Fibroblast of lung (primary cell): ENCODE results near the gene ZNF692. TPM values are rescaled to one million over a fixed set of nuclear protein-coding genes. Genes with fewer than 3 reads are reported as not detected.

Source experiments
- DNase-seq, 2 donors: peaks; one replicate each; pipeline versions ENCODE4 v3.0.0 to v3.0.0-alpha.2; 2010; ENCODE audit warnings: low read depth in 2 of 2
- H2AFZ ChIP-seq: 2 replicates; pipeline ENCODE4 v1.5.1; 2012; ENCODE audit warnings: low read length, control low read depth, inconsistent platforms
- H3K27ac ChIP-seq: 2 replicates; pipeline ENCODE4 v1.5.1; 2011; ENCODE audit warnings: low read length, control low read depth; ENCODE audit not compliant: insufficient read depth
- H3K27me3 ChIP-seq: 2 replicates; pipeline ENCODE4 v1.5.1; 2011; ENCODE audit warnings: mild to moderate bottlenecking, low read length; ENCODE audit not compliant: control insufficient read depth, insufficient read depth
- H3K36me3 ChIP-seq: 2 replicates; pipeline ENCODE4 v1.5.1; 2011; ENCODE audit warnings: low read length; ENCODE audit not compliant: control insufficient read depth, insufficient read depth
- H3K4me1 ChIP-seq: 2 replicates; pipeline ENCODE4 v1.5.1; 2011; ENCODE audit warnings: low read length; ENCODE audit not compliant: control insufficient read depth, insufficient read depth; ENCODE audit errors: extremely low read depth
- H3K4me2 ChIP-seq: 2 replicates; pipeline ENCODE4 v1.5.1; 2011; ENCODE audit warnings: low read length, control low read depth; ENCODE audit not compliant: insufficient read depth; ENCODE audit errors: extremely low read depth
- H3K4me3 ChIP-seq, 4 experiments: fragments of 200-600 bp in 1 of 4; sonication (generic) in 1 of 4; replicated peaks in 1 of 4; 2 replicates each; pipeline ENCODE4 v1.5.1; 2011 to 2016; ENCODE audit warnings: low read length in 4 of 4, low read depth in 3 of 4, mild to moderate bottlenecking in 3 of 4, control low read depth in 2 of 4, inconsistent platforms in 1 of 4, mixed read lengths in 1 of 4; ENCODE audit not compliant: insufficient read depth in 1 of 4; ENCODE audit errors: control extremely low read depth in 1 of 4
- H3K79me2 ChIP-seq: 2 replicates; pipeline ENCODE4 v1.5.1; 2012; ENCODE audit warnings: mild to moderate bottlenecking, low read length, inconsistent platforms; ENCODE audit not compliant: control insufficient read depth, insufficient read depth
- H3K9ac ChIP-seq: 2 replicates; pipeline ENCODE4 v1.5.1; 2011; ENCODE audit warnings: mild to moderate bottlenecking, low read length, control low read depth; ENCODE audit not compliant: insufficient read depth
- H3K9me3 ChIP-seq: 2 replicates; pipeline ENCODE4 v1.5.1; 2012; ENCODE audit warnings: low read depth, low read length; ENCODE audit not compliant: control insufficient read depth, insufficient read depth
- H4K20me1 ChIP-seq: 2 replicates; pipeline ENCODE4 v1.5.1; 2011; ENCODE audit warnings: low read length; ENCODE audit not compliant: control insufficient read depth, insufficient read depth; ENCODE audit errors: extremely low read depth
- EZH2 ChIP-seq: IDR thresholded peaks from 2 replicates; pipeline ENCODE4 v1.5.1; 2012; ENCODE audit warnings: low read length, control low read depth, mild to moderate bottlenecking; ENCODE audit errors: missing control alignments
- polyA plus RNA-seq, 2 donors: library from polyadenylated mRNA; depleted of rRNA in 1 of 2; stranded (reverse) in 1 of 2; unstranded in 1 of 2; fragments of >200 nt; gene quantifications; 2 replicates each; pipeline ENCODE4 v1.2.1, GENCODE V29; 2011 to 2012; ENCODE audit warnings: missing spikeins in 1 of 2
- total RNA-seq: library from RNA; depleted of rRNA; stranded (reverse); fragments of >200 nt; gene quantifications from 2 replicates; pipeline ENCODE4 v1.2.1, GENCODE V29; 2014
- TF ChIP-seq, protein P1 (sequence below), 2 donors: IDR thresholded peaks in 1 of 2; conservative IDR thresholded peaks in 1 of 2; 1 replicate in 1 of 2; 2 replicates in 1 of 2; pipeline ENCODE4 v1.5.1; 2011 to 2012; ENCODE audit warnings: low read length in 2 of 2, control low read depth in 1 of 2, inconsistent platforms in 1 of 2, low read depth in 1 of 2, mild to moderate bottlenecking in 1 of 2

ZNF692 gene
- total and polyA plus RNA-seq, 2 donors (not counting 1 experiment from before 2014, with no cell fraction given), result 7.6 to 16.2 TPM

DNA sequence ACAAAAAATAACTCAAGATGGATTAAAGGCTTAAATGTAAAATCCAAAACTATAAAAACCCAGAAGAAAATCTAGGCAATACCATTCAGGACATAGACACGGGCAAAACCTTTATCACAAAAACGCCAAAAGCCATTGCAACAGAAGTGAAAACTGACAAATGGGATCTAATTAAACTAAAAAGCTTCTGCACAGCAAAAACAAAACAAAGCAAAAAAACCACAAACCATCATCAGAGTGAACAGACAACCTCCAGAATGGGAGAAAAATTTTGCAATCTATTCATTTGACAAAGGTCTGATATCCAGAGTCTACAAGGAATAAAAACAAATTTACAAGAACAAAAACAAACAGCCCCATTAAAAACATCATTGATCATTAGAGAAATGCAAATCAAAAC lies 42.7 kb upstream of the ZNF692 start:
- Histone ChIP-seq H3K27me3 (no peaks in the 10 kb centered on the region), H3K27ac (no peak overlapping the region), H3K79me2 (no peaks in the 10 kb centered on the region), H3K4me1 (no peaks in the 10 kb centered on the region), H3K4me3 (no peak overlapping the region), H3K9me3 (no peaks in the 10 kb centered on the region), H4K20me1 (no peaks in the 10 kb centered on the region), H3K4me2 (no peak overlapping the region), H2AFZ (no peak overlapping the region), H3K36me3 (no peaks in the 10 kb centered on the region), H3K9ac (no peak overlapping the region)
- no peak for DNase-seq
- TF ChIP-seq, protein P1, sequence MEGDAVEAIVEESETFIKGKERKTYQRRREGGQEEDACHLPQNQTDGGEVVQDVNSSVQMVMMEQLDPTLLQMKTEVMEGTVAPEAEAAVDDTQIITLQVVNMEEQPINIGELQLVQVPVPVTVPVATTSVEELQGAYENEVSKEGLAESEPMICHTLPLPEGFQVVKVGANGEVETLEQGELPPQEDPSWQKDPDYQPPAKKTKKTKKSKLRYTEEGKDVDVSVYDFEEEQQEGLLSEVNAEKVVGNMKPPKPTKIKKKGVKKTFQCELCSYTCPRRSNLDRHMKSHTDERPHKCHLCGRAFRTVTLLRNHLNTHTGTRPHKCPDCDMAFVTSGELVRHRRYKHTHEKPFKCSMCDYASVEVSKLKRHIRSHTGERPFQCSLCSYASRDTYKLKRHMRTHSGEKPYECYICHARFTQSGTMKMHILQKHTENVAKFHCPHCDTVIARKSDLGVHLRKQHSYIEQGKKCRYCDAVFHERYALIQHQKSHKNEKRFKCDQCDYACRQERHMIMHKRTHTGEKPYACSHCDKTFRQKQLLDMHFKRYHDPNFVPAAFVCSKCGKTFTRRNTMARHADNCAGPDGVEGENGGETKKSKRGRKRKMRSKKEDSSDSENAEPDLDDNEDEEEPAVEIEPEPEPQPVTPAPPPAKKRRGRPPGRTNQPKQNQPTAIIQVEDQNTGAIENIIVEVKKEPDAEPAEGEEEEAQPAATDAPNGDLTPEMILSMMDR (conservative IDR thresholded peaks at IDR 0.05 in 1 of 2, IDR thresholded peaks at IDR 0.05 in 1 of 2; ENCODE audit: low read depth in 1 of 2, low read length in 2 of 2), result no peak
- no peak for TF ChIP-seq EZH2

DNA sequence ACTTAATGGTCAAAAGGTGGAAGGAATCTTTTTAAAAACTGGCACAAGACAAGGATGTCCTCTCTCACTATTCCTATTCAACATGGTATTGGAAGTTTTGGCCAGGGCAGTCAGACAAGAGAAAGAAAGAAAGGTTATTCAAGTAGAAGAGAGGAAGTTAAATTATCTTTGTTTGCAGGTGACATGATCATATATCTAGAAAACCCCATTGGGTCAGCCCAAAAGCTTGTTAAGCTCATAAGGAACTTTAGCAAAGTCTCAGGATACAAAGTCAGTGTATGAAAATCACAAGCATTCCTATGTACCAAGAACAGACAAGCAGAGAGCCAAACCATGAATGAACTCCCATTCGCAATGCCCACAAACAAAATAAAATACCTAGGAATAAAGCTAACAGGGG lies 41.8 kb upstream of the ZNF692 start:
- H2AFZ ChIP-seq, result no peak overlapping the region
- TF ChIP-seq EZH2, result no peak
- TF ChIP-seq, protein P1 (conservative IDR thresholded peaks at IDR 0.05 in 1 of 2, IDR thresholded peaks at IDR 0.05 in 1 of 2; ENCODE audit: low read depth in 1 of 2, low read length in 2 of 2), result no peak
- H3K27ac ChIP-seq, result no peak overlapping the region
- H3K27me3 ChIP-seq, result no peaks in the 10 kb centered on the region
- H3K9ac ChIP-seq, result no peak overlapping the region
- H3K36me3 ChIP-seq, result no peaks in the 10 kb centered on the region
- H3K4me2 ChIP-seq, result no peak overlapping the region
- no peaks in the 10 kb centered on the region for H3K9me3 ChIP-seq
- H3K4me3 ChIP-seq, result no peak overlapping the region
- H3K4me1 ChIP-seq, result no peaks in the 10 kb centered on the region
- H4K20me1 ChIP-seq, result no peaks in the 10 kb centered on the region
- no peaks in the 10 kb centered on the region for H3K79me2 ChIP-seq
- DNase-seq, result no peak

DNA sequence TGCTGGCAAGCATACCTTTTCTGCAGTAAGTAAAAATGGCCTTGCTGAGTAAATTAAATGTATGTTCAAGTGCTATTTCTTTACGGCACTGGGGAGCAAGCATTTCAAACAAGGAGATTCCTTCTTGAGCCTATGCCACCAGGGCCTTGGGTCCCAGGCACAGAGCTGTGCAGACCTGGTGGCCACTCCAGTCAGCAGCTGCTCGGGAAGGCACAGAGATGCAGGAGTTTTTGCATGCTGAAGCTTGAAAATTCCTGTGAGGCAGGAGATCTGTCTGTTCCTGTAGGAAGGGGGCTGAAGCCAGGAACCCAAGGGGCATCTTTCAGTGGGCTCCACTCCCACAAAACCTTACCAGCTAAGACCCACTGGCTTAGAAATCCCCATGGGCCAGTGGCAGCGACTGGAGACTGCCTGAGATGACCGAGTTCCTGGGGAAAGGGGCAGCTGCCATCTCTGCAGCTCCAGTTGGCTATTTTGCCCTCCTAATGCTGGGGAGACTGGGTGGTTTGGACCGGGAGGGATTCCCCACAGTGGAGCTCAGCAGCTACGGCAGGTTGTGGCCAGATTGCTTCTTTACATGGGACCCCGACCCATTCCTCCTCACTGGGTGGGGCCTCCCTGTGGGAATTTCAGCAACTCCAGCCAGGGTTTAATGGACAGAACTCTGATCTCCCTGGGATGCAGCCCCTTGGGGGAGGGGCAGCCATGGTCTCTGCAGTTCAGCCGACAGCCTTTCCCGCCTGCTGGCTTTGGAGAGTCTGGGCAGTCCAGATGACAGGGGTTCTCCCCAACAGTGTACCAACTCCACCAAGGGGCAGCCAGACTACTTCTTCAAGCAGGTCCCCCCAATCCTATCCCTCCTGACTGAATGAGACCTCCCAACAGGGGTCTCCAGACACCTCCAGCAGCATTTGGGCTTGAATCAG lies 38.8 kb upstream of the ZNF692 start:
- no peaks in the 10 kb centered on the region for H3K9me3 ChIP-seq
- H3K79me2 ChIP-seq, result no peaks in the 10 kb centered on the region
- no peak overlapping the region for H3K27ac ChIP-seq
- no peak overlapping the region for H3K9ac ChIP-seq
- H3K36me3 ChIP-seq, result no peaks in the 10 kb centered on the region
- no peak for DNase-seq
- H3K4me2 ChIP-seq, result no peak overlapping the region
- H3K4me1 ChIP-seq, result no peaks in the 10 kb centered on the region
- H3K27me3 ChIP-seq, result peaks cover 6% of the 10 kb centered on the region
- TF ChIP-seq EZH2, result no peak
- TF ChIP-seq, protein P1 (conservative IDR thresholded peaks at IDR 0.05 in 1 of 2, IDR thresholded peaks at IDR 0.05 in 1 of 2; ENCODE audit: low read depth in 1 of 2, low read length in 2 of 2), result no peak
- H4K20me1 ChIP-seq, result no peaks in the 10 kb centered on the region
- H2AFZ ChIP-seq, result no peak overlapping the region
- H3K4me3 ChIP-seq, result no peak overlapping the region
